ENCODE data around the gene PCDH9. TPM values are rescaled to one million over a fixed set of nuclear protein-coding genes. Genes with fewer than 3 reads are reported as not detected.

PCDH9 gene
- total RNA-seq, 4 donors from 2014 or later = 0.57 to 1.7 (median 0.97) TPM

DNA sequence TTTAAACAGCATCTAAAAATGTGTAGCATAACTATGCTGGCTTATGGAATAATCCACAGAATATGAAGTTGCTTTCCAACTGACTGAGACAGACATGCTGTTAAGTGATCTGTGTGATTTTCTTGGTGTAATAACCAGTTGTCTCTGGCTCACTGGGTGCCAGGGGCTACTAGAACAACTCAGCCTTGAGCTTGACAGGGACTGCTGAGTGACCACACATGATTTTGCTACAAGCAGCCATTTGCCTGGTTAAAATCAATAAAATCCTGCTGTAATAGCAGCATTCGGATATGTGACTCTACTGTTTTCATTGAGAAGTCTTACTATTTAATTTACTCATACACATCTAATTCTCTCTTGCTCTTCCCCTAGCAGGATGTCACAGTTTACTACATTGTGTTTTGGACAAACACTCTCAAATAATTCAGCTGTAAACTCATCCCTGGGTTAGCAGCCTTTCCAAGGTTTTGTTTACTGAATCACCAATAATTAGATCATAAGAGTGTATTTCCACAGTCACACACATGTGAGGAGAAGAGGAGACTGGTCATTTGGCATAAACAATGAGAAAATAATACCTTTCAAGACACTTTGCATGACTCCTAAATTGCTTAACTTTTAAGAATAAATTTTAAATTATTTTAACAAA lies 426.2 kb downstream of the PCDH9 start:
- DNase-seq = no peak
- no peaks in the 10 kb centered on the region for H3K4me1 ChIP-seq
- H3K4me3 ChIP-seq = no peak overlapping the region

DNA sequence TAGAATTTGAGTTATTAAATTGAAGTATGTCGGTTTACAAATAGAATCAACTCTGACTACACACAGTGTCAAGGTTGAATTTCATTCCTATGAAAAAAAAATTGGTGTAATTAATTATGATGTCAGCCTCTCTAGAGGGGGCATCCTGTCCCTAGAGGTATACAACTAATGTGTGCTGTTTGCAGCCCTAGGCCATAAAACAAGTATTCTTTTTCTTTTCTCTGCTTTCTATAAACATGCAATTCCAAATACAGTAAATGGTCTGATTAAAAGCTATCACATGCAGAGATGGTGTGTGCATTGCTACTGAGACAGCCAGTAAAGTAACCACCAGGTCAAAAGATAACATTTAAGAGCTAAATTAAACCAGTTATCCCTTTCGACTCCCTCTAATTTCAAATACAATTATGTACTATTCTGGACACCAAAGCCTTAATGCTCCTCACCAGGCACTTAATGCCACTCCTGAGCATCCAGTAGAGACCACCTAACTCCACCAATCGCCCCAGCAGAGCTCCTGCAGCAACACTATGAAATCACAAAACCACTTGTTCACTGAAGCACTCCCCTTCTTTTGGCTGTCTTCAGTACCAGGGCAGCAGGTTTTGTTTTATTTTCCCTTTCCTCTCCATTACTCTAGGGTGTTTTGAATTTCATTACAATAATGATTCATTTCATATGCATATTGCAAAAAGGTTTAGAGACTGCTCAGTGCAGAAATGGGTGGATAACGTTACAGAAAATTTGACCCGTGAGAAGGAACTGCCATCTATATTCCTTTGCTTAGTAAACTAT lies 426.9 kb downstream of the PCDH9 start:
- no peaks in the 10 kb centered on the region for H3K9me3 ChIP-seq
- H3K36me3 ChIP-seq = no peaks in the 10 kb centered on the region
- H3K27ac ChIP-seq = no peak overlapping the region
- no peak overlapping the region for H3K4me3 ChIP-seq
- no peak for TF ChIP-seq POLR2A (IDR thresholded peaks at IDR 0.05)
- TF ChIP-seq, protein P1, sequence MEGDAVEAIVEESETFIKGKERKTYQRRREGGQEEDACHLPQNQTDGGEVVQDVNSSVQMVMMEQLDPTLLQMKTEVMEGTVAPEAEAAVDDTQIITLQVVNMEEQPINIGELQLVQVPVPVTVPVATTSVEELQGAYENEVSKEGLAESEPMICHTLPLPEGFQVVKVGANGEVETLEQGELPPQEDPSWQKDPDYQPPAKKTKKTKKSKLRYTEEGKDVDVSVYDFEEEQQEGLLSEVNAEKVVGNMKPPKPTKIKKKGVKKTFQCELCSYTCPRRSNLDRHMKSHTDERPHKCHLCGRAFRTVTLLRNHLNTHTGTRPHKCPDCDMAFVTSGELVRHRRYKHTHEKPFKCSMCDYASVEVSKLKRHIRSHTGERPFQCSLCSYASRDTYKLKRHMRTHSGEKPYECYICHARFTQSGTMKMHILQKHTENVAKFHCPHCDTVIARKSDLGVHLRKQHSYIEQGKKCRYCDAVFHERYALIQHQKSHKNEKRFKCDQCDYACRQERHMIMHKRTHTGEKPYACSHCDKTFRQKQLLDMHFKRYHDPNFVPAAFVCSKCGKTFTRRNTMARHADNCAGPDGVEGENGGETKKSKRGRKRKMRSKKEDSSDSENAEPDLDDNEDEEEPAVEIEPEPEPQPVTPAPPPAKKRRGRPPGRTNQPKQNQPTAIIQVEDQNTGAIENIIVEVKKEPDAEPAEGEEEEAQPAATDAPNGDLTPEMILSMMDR (IDR thresholded peaks at IDR 0.05) = no peak
- no peaks in the 10 kb centered on the region for H3K27me3 ChIP-seq
- H3K4me1 ChIP-seq = no peaks in the 10 kb centered on the region
- DNase-seq = no peak

More for the DNA sequence above, 426.2 kb downstream of the PCDH9 start:
- Histone ChIP-seq H3K9me3 (no peaks in the 10 kb centered on the region), H3K27ac (no peak overlapping the region), H3K27me3 (no peaks in the 10 kb centered on the region), H3K36me3 (no peaks in the 10 kb centered on the region)
- TF ChIP-seq POLR2A (IDR thresholded peaks at IDR 0.05) = no peak
- TF ChIP-seq, protein P1 (IDR thresholded peaks at IDR 0.05) = no peak

DNA sequence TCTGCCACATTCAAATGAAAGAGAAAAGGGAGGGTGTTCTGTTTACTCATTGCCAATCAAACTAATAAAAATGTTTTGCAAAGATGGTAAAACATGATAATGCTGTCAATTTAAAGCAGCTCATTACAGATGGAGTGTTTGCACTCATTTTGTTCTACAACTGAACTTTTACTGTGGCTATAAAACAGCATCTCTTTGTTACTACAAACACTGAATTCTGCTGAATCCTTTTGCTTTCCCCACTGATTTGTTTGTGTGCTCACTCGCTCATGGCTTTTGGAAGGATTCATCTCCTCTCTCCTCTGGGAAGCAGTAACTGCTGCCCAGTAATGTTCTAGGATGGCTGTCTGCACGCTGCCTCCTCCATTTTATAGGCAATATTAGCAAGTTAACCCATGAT lies 434.5 kb downstream of the PCDH9 start:
- DNase-seq = no peak
- Histone ChIP-seq H3K9me3 (no peaks in the 10 kb centered on the region), H3K27me3 (no peaks in the 10 kb centered on the region), H3K4me3 (no peak overlapping the region), H3K4me1 (no peaks in the 10 kb centered on the region), H3K27ac (no peak overlapping the region), H3K36me3 (no peaks in the 10 kb centered on the region)
- TF ChIP-seq, protein P1 (IDR thresholded peaks at IDR 0.05) = no peak
- no peak for TF ChIP-seq POLR2A (IDR thresholded peaks at IDR 0.05)

DNA sequence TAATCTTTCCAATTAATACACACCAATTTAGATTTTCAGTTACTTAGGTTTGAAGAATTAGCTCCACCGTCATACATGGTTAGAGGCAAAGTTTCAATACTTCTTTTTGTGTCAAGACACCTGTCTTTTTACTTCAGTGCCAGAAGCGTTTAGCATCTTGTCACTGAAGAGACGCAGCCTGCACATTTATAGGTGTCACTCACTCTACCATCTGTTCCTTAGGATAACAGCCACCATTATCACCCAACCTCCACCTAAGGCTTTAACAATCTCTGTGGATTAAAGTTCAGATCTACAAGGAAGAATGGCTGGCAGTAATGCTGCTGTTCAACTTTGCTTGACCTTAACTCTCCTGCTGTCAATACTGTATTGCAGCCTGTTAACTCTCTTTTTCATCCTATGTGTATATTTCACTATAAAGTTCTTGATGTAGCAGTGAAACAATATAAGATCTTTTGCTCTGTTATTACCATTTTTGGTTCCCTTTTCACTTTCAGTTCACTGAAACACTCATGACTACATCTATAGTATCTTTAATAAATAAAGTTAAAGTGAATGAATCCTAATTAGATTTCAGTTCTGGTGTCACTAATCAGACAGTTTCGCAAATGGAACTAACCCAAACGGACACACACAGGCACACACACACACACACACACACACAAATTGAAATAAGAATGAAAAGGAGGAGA lies 435.6 kb downstream of the PCDH9 start:
- TF ChIP-seq, protein P1 (IDR thresholded peaks at IDR 0.05) = no peak
- no peak for TF ChIP-seq POLR2A (IDR thresholded peaks at IDR 0.05)
- H3K27ac ChIP-seq = no peak overlapping the region
- DNase-seq = no peak
- H3K36me3 ChIP-seq = no peaks in the 10 kb centered on the region
- H3K4me3 ChIP-seq = no peak overlapping the region
- no peaks in the 10 kb centered on the region for H3K9me3 ChIP-seq
- no peaks in the 10 kb centered on the region for H3K4me1 ChIP-seq
- H3K27me3 ChIP-seq = no peaks in the 10 kb centered on the region

DNA sequence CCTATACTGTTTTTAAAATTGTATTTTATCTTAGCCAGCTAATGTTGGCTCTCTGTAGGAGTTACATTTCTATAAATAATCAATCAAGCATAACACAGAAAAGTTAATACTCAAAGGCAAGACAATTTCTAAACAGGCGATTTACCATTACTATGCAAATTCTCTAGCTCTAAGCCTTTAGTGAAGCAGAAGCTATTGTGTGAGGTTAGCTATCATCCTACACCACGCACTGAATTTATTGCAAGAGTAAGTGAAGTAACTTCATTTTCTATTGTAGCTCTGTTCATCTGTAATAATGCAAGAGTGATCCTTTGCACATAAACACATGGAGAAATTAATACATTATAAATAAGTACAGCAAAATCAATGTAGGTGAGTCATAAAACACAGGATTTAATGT lies 439.3 kb downstream of the PCDH9 start:
- Histone ChIP-seq H3K4me1 (no peaks in the 10 kb centered on the region), H3K9me3 (no peaks in the 10 kb centered on the region), H3K27me3 (no peaks in the 10 kb centered on the region), H3K36me3 (no peaks in the 10 kb centered on the region), H3K27ac (no peak overlapping the region), H3K4me3 (no peak overlapping the region)
- DNase-seq = no peak
- TF ChIP-seq POLR2A (IDR thresholded peaks at IDR 0.05) = no peak
- TF ChIP-seq, protein P1 (IDR thresholded peaks at IDR 0.05) = no peak

All from Peyer's patch (tissue), 4 donors.